Occipital lobe (tissue), 2 donors: Measurements from ENCODE around the gene HCAR2. TPM values are rescaled to one million over a fixed set of nuclear protein-coding genes. Genes with fewer than 3 reads are reported as not detected.
"Not testable (repeated sequence)": the region's sequence is repeated elsewhere in the genome, so short reads cannot be mapped to it uniquely, and the experiment has no call there.

Source experiments
- DNase-seq: peaks from one replicate; lab custom pipeline; 2025; lab: John Stamatoyannopoulos, UW
- total RNA-seq: library from RNA; depleted of rRNA; stranded (reverse); fragments of >200 nt; gene quantifications from one replicate; pipeline ENCODE4 v1.2.3, GENCODE V29; 2014

Gene HCAR2
- total RNA-seq = not detected

DNA sequence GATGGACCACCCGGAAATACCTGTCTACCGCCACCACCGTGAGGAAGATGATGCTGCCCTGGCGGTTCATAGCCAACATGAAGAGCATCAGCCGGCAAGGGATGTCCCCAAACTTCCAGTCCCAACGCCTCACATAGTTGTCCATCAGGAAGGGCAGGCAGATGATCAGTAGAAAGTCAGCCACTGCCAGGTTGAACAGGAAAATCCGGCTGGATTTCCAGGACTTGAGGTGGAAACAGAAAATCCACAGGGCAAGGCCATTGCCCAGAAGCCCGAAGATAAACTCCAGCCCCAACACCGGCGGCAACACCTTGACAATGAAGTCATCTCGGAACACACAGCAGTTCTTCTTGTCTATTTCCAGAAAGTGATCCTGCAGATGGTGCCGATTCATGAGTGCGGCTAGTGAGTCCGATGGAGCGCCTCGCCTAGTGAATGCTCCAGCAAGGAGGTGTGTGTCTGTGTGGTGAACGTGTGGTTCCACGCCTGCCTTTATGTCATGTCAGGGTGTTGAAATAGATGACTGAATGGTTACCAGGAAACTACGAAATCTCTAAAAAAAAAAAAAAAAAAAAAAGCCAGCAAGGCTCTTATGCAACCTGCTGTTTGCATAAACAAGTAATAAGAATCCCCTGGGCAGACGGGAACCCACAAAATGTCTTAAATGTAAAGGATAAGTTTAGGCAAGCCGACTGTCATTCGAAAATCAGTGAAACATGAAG, at the start of gene HCAR2:
Gene HCAR2 (minus strand): TSS at position 468 of the 722 bp plus-strand sequence. CDS start 74 bp downstream, at position 394.
- not testable (repeated sequence) for DNase-seq

DNA sequence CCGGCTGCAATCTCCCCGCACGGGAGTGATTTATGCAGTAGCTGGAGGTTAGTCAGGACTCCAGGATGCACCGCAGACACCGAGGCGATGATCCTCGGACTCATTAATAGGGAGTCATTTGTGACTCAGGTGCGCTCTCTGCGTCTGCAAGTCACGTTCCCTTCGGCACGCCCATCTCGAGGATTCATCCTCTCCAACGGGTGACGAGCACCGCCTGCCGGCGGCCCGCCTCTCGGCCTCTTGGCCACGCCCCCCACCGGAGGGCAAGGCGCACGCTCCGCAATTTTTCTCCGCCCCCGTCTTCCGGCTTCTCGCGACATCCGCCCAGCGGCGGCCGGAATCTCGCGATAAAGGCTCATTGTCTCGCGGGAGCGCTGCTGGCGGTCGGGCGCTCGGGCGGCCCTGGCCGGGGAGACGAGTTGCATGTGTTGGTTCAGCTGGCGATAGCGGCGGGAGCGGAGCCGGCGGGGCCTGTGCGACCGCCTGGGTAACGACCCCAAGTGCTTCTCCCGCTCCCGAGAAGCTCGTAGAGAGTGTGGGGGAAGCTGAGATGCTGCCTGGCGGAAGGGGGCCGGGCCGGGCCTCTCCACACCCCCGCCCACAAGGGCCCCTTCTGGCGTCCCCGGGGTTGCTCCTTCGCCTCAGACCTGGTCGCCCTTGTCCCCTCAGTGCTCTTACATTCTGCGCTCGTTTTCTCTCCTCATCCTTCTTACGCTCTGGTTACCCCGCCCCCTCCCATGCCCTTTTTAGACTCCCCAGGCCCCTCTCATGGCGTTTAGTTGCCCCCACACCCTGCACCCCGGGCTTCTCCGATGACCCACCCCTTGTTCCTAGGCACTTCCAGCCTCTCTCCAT, 49.5 kb upstream of the HCAR2 start, which contains the start of gene DENR:
Gene DENR (plus strand): TSS at position 361 of the 855 bp plus-strand sequence. CDS start 878 bp downstream, outside the sequence.
- peak; percentile 95 for DNase-seq

DNA sequence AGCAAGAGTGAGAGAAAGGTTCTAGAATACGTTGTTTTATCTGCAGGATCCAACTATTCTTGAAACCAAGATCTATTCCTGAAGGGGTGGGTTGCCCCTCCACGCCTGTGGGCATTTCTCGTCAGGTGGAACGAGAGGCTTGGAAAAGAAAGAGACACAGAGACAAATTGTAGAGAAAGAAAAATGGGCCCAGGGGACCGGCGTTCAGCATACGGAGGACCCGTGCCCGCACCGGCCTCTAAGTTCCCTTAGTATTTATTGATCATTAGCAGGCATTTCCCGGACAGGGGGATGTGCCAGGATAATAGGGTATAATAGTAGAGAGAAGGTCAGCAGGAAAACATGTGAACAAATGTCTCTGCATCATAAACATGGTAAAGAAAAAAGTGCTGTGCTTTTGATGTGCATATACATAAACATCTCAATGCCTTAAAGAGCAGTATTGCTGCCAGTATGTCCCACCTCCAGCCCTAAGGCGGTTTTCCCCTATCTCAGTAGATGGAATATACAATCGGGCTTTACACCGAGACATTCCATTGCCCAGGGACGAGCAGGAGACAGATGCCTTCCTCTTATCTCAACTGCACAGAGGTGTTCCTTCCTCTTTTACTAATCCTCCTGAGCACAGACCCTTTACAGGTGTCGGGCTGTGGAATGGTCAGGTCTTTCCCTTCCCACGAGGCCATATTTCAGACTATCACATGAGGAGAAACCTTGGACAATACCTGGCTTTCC, 47.8 kb upstream of the HCAR2 start:
- not testable (repeated sequence) for DNase-seq

DNA sequence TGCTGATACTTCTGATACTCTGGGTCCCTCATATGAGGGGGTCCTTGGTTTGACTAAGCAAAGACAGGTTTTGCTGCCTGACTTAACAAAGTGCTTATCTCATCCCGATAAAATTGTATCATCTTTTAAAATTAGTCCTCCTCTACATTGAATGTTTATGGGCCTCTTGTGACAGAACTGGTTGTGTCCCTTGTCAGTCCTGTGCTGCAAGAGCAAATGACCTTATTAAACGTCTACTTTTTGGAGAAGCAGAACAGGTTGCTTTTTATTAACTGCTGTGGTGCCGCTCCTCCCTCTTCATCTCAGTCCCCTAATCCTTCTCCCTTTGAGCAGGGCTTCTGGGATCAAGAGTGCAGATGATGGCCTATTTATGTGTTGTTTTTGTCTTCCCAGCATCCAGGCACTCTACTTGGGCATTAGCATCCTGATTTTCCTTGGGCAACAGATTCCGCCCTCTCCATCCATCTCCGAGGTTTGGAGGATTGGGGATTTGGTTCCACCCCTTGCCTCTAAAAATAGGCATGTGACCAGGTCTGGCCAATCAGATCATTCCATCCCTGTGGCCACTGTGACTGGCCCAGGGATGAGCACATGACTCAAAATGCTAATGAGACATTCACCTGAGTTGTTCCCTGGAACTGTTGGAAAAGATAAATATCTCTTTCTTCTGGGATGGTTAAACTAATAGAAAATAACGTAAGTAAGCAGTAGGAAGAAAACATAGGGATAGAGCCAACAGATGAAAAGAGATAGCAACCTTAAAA, 46.6 kb upstream of the HCAR2 start:
- DNase-seq = no peak

DNA sequence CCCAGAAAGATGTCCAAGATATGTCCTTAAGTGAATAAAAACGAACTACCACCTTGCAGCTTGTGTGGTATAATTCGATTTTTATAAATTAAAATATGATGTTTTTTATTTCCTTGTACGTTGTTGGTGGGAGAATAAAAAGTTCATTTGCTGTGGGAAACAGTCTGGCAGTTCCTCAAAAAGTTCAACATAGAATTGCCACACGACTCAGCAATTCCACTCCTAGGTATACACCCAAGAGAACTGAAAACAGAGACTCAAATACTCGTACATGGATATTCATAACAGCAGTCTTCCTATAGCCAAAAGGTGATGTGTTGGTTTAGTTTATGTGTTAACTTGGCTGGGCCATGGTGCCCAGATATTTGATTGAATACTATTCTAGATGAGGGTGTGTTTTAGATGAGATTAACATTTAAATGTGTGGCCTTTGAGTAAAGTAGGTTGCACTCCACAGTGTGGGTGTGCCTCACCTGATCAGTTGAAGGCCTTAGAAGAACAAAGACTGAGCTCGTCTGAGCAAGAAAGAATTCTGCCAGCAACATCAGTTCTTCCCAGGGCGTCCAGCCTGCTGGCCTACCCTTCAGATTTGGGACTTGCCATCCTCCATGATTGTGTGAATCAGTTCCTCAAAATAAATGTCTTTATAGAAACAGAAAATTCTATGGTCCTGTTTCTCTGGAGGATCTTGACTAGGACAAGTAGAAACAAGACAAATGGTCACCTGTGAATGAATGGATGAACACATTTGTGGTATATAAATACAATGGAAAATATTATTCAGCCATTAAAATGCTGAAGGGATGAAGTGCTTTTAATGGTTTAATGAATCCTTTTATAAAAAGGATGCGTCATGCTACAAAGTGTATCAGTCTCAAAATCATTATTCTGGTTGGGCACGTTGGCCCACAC, 44.3 kb upstream of the HCAR2 start:
- DNase-seq = no peak

DNA sequence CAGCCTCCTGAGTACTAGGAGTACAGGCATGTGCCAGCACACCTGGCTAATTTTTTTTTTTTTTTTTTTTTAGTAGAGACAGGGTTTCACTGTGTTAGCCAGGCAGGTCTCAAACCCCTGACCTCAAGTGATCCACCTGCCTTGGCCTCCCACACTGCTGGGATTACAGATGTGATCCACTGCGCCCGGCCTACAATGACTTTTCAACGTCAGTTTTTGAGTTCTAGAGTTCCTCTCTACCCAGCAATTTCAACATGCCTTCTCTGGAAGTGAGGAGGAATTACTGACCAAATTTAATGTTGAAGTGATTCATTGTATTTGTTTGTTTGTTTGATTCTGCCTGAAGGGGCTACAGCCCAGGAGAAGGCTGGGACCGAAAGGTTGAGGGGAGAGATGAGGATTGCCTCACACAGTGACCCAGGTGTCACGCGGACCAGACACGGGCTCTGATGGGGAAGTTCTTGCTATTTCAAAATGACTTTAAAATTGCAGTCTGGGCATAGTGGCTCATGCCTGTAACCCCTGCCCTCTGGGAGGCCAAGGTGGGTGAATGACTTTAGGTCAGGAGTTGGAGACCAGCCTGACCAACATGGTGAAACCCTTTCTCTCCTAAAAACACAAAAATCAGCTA, 40.9 kb upstream of the HCAR2 start:
- DNase-seq = no peak

DNA sequence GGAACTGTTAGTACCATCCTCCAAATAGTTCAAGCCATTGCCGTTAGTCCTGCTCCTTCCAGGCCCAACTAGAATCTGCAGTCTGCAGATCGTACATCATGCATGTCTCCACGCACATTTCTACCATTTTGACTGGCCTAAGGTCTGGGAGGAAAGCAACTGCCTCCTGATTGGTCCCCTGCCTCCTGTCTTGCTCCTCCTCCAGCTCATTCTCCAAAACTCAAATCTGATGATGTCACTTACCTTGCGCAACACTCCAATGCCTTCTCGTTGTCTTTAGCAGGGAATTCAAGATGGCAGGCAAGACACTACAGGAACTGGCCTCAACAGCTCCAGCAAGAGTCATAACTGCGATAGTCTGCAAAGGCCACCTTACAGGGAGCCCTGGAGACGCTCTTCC, 37.2 kb upstream of the HCAR2 start:
- no peak for DNase-seq

DNA sequence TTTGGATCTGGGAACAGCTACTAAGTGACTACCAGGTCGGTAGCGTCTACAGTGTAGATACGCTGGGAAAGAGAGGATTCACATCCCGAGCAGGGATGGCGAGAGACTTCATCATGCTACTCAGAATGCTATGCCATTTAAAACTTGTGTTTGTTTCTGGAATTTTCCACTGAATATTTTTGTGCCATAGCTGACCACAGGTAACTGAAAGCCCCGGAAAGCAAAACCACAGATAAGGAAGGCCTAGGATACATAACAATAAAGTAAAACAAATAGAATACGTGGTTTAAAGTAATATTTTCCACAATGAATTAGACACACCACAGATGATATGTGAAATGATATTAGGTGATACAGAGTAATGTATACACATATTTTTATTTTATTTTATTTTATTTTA, 35.4 kb upstream of the HCAR2 start:
- no peak for DNase-seq

DNA sequence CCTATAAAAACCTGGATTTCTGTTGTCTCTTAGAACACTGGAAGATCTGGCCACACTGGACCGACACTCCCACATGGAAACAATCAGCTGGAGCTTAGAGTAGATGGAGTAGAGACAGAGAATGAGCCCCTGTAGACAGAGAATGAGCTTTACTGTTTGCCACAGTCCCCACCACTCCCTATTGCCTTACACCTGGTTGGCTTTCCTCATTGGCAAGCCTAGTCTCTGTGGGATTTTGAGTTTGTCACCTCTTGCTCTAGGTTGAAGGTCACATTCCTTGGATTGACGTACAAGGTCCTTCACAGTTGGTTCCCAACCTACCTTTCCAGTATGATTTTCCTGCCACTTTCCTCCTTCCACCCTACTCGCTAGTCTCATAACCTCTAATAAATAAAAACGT, 29.5 kb upstream of the HCAR2 start:
- DNase-seq = no peak

DNA sequence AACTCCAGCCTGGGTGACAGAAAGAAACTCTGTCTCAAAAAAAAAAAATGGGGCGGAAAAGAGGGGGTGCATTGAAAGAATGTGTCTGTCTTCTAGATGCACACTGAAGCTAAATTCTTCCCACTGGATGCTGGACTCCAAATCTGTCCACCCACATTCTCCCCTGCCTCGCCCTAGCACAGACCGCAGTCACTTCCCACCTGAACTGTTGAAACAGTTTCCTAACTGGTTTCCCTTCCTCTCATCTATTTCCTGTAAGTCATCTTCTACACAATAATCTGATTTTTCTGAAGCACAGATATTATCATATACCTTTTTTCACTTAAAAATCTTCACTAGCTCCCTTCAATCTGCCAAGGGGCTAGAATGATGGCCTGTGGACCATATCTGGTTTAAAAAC, 29.0 kb upstream of the HCAR2 start:
- DNase-seq = no peak

DNA sequence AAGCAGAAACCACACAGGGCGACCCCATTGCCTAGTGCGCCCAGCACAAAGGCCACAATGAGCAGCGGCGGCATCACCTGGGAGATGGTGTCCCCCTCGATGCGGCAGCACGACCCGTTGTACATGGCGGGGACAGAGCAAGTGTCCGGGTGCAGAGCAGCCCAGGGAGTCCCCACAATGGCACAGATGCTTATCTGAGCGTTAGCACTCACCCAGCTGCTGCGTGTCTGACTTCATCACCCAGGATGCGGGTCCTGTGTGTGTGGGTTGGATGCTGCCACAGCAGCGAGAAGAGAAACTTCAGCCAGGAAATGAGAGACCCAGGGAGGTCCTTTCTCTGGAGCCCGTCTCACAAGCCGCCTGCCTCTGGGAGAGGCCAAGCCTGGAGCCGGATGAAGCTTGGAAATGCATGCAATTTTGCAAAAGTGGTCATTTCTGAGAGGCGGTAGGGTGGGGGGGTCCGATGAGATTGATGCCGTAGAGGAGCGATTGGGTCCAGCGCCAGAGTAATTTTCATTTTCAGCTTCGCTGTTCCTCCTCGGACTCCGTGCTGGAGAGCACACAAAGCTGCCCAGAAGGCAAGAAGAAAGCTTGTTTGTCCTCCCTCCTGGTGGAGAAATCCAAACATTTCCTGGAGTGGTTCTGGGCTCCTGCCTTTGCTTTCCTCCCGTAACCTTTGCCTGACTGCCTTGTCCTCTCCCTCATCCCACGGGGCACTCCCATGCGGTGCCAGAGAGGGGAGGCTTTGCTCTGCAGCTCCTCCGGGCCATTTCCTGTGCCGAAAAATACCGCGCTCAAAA, 27.3 kb upstream of the HCAR2 start, which contains the start of gene HCAR1:
Gene HCAR1 (minus strand): TSS at position 630 of the 800 bp plus-strand sequence. CDS start 505 bp downstream, at position 125.
- no peak for DNase-seq

DNA sequence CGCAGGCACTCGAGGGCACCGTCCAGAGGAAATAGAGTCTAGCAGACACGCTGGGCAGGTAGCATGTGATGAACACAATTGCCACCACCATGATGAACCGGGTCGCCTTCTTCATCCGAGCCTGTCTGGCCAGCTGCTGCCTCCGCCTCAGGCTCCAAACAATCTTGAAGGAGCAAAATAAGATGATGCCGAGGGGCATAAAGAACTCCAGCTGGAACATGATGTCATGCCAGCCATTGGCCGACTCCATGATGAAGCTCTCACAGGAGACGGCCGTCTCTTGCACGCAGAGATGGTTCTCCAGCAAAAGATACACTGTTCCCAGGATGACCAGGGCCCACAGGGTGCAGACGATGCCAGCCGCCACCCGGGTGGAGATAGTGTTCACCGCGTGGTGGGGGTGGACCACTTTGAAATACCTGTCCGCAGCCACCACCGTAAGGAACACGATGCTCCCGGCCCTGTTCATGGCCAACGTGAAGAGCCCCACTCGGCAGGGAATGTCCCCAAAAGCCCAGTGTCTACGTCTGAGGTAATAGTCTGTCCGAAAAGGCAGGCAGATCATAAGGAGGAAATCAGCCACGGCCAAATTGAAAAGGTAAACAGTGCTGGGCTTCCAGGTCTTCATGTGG, 26.5 kb upstream of the HCAR2 start:
- no peak for DNase-seq

DNA sequence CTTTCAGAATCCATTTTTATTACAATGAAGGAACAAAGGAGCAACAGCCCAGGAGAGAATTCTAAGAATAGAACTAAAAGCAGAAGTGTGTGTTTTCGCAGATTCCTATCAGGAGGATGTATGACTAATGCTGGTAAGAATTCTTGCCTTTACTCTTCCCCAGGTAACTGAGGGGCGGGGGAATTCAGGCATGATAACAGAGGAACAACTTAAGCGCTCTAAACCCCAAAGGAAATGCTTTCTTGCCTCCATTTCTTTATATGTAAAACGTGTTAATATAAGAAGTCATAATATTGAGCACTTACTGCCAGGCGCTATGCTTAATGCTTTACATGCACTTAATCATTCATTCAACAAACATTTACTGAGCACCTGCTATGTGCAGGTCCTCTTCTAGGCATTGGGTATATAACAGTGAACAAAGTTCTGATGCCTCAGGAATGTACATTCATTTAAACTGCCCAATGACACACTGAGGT, 23.0 kb upstream of the HCAR2 start:
- no peak for DNase-seq

DNA sequence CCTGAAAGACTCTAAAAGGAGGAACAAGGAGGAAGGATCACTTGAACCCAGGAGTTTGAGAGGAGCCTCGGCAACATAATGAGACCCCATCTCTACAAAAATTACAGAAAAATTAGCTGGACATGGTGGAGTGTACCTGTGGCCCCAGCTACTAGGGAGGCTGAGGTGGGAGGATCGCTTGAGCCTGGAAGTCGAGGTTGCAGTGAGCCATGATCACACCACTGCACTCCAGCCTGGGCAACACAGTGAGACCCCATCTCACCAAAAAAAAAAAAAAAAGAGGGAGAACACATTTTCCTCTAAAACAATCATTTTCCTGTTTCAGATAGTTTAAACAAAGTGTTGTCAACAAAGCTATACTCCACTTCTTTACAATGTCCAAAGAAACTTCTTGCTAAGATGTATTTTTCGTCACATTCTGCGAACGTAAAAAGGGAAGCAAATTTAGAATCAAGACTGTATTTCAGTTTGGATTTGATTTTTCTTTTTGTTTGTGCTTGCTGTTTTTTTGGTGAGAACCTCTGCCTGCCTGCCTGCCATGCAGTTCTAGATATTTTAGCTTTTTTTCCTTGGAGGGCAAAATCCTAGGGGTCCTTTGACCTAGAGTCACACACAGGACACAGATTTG, 22.4 kb upstream of the HCAR2 start:
- DNase-seq = no peak

DNA sequence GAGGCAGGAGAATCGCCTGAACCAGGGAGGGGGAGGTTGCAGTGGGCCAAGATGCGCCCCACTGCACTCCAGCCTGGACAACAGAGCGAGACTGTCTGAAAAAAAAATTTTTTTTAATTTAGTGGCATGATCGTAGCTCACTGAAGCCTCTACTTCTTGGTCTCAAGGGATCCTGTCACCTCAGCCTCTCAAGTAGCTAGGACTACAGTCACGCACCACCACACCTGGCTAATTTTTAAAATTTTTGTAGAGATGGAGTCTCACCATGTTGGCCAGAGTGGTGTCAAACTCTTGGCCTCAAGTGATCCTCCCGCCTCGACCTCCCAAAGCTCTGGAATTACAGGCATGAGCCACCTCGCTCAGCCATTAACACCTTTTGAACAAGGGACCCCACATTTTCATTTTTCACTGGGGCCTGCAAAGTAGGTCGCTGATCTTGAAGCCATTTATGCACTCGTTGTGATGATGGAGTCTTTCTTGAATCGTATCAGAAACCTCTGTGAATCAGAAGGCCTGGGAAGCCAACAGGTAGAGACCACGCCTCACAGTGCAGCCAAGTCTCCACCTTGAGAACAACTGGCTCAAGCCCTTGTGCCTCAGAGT, 21.6 kb upstream of the HCAR2 start:
- DNase-seq = no peak

DNA sequence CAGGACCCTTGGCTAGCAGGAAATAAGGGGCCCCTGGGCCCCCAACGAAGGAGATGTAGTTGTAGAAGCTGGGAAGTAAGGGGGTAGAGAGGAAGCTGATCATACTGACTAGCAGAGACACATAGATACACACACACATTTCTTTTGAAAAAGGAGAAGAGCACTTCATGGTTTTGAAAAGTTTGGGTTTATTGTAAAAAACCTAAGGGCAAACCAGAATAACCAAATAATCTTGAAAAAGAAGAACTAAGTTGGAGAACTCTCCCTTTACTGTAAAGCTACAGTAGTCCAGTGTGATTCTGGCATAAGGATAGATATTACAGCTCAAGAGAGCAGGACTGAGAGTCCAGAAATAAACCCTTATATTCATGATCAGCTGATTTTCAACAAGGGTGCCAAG, 19.2 kb upstream of the HCAR2 start:
- no peak for DNase-seq

DNA sequence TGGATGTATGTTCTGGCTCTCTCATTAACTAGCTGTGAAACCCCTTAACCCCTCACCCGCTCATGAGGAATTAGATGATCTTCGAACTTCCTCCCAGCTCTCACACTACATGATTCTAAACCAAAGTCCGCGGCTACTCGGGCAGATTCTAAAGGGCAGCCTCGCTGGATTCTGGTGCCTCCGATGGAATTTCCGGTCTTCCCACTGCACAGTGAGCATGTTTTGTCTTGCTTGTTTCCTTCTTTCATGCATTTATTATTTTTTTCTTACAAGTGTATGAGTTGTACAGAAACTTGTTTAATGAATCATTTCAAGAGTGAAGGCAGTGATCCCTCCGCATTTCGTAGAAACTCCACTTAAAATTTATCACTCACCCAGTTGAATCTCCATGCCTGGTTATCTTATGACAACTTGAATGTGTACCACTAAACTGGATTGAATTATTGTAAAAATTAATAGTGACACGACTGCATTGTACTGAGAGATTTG, 17.9 kb upstream of the HCAR2 start:
- DNase-seq = no peak
